GM23338 (cell line): ENCODE measurements around the gene SFXN5. TPM values are rescaled to one million over a fixed set of nuclear protein-coding genes. Genes with fewer than 3 reads are reported as not detected.

Source experiments
- ATAC-seq: fragments of 200-7000 bp; cut with Tn5 transposase; 3 replicates; pipeline ENCODE4 v1.9.1; 2020
- DNase-seq: peaks from one replicate; pipeline ENCODE4 v3.0.0-alpha.2; 2015; ENCODE audit warnings: low spot score
- H2AFZ ChIP-seq: fragments of 200-600 bp; sonication (generic); 2 replicates; pipeline ENCODE4 v1.8.0; 2016; ENCODE audit warnings: antibody characterized with exemption, mild to moderate bottlenecking, moderate library complexity
- H3F3A ChIP-seq: fragments of 200-600 bp; sonication (generic); replicated peaks from 2 replicates; pipeline ENCODE4 v1.8.0; 2017; ENCODE audit warnings: antibody characterized with exemption, mixed run types, low read depth
- H3K27ac ChIP-seq: fragments of 200-600 bp; sonication (generic); 2 replicates; pipeline ENCODE4 v1.6.1; 2016; ENCODE audit warnings: low read depth
- H3K27me3 ChIP-seq: fragments of 200-600 bp; sonication (generic); 2 replicates; pipeline ENCODE4 v1.8.0; 2016; ENCODE audit warnings: mild to moderate bottlenecking, mixed run types, moderate library complexity; ENCODE audit not compliant: insufficient read depth
- H3K36me3 ChIP-seq: fragments of 200-600 bp; sonication (generic); 2 replicates; pipeline ENCODE4 v1.8.0; 2016; ENCODE audit warnings: mild to moderate bottlenecking; ENCODE audit not compliant: insufficient read depth
- H3K4me1 ChIP-seq: fragments of 200-600 bp; sonication (generic); 2 replicates; pipeline ENCODE4 v1.8.0; 2016; ENCODE audit warnings: mild to moderate bottlenecking, moderate library complexity; ENCODE audit not compliant: insufficient read depth
- H3K4me2 ChIP-seq: fragments of 200-600 bp; sonication (generic); 2 replicates; pipeline ENCODE4 v1.7.1; 2017; ENCODE audit warnings: mixed run types
- H3K4me3 ChIP-seq: fragments of 200-600 bp; sonication (generic); 2 replicates; pipeline ENCODE4 v1.6.1; 2016; ENCODE audit warnings: mixed run types
- H3K79me2 ChIP-seq: fragments of 200-600 bp; sonication (generic); replicated peaks from 2 replicates; pipeline ENCODE4 v1.8.0; 2017; ENCODE audit warnings: mild to moderate bottlenecking; ENCODE audit not compliant: insufficient read depth
- H3K9me2 ChIP-seq: fragments of 200-600 bp; sonication (generic); 2 replicates; pipeline ENCODE4 v1.8.0; 2017; ENCODE audit not compliant: insufficient read depth
- H4K20me1 ChIP-seq: fragments of 200-600 bp; sonication (generic); replicated peaks from 2 replicates; pipeline ENCODE4 v1.8.0; 2017; ENCODE audit warnings: mild to moderate bottlenecking; ENCODE audit not compliant: insufficient read depth
- H3K27ac Mint-ChIP-seq: 2 replicates; pipeline ENCODE4 v1.8.0; 2020; ENCODE audit warnings: inconsistent platforms, mild to moderate bottlenecking, moderate library complexity, mixed read lengths
- H3K27me3 Mint-ChIP-seq: 3 replicates; pipeline ENCODE4 v1.8.0; 2022; ENCODE audit warnings: low read depth, mild to moderate bottlenecking, moderate library complexity, mixed read lengths, inconsistent platforms; ENCODE audit not compliant: insufficient read depth, poor library complexity
- H3K36me3 Mint-ChIP-seq: 3 replicates; pipeline ENCODE4 v1.8.0; 2021; ENCODE audit warnings: low read depth, mild to moderate bottlenecking, inconsistent platforms, moderate library complexity, mixed read lengths
- H3K4me1 Mint-ChIP-seq: 3 replicates; pipeline ENCODE4 v1.8.0; 2020; ENCODE audit warnings: mild to moderate bottlenecking, inconsistent platforms, mixed read lengths
- H3K4me3 Mint-ChIP-seq: 3 replicates; pipeline ENCODE4 v1.8.0; 2021; ENCODE audit warnings: moderate library complexity, mild to moderate bottlenecking, inconsistent platforms, mixed read lengths
- H3K9me3 Mint-ChIP-seq: 3 replicates; pipeline ENCODE4 v1.8.0; 2020; ENCODE audit warnings: moderate library complexity, mild to moderate bottlenecking, inconsistent platforms, mixed read lengths
- NANOG ChIP-seq: IDR thresholded peaks from 2 replicates; pipeline ENCODE4 v1.6.1; 2016; ENCODE audit warnings: antibody characterized with exemption, borderline replicate concordance
- polyA plus RNA-seq: library from polyadenylated mRNA; unstranded; fragments of >200 nt; fragmentation: Nextera tagmentation; extraction: Ambion mirVana; gene quantifications from 2 replicates; pipeline ENCODE4 v1.2.1, GENCODE V29; 2016
- total RNA-seq: library from RNA; depleted of rRNA; stranded (reverse); fragments of >200 nt; shearing (Covaris generic); gene quantifications from 2 replicates; pipeline ENCODE4 v1.2.3, GENCODE V29; 2014
- TF ChIP-seq, protein P1 (sequence below): IDR thresholded peaks from 2 replicates; pipeline ENCODE4 v1.6.1; 2016; ENCODE audit warnings: antibody characterized with exemption
- TF ChIP-seq, protein P2 (sequence below): fragments of 250-450 bp; sonication (Bioruptor Pico); IDR thresholded peaks from 2 replicates; pipeline ENCODE4 v1.5.0; 2020; ENCODE audit warnings: mild to moderate bottlenecking, moderate library complexity

Gene SFXN5
- total and polyA plus RNA-seq, 2 experiments from 2014 or later = 23.6 to 25.8 TPM

DNA sequence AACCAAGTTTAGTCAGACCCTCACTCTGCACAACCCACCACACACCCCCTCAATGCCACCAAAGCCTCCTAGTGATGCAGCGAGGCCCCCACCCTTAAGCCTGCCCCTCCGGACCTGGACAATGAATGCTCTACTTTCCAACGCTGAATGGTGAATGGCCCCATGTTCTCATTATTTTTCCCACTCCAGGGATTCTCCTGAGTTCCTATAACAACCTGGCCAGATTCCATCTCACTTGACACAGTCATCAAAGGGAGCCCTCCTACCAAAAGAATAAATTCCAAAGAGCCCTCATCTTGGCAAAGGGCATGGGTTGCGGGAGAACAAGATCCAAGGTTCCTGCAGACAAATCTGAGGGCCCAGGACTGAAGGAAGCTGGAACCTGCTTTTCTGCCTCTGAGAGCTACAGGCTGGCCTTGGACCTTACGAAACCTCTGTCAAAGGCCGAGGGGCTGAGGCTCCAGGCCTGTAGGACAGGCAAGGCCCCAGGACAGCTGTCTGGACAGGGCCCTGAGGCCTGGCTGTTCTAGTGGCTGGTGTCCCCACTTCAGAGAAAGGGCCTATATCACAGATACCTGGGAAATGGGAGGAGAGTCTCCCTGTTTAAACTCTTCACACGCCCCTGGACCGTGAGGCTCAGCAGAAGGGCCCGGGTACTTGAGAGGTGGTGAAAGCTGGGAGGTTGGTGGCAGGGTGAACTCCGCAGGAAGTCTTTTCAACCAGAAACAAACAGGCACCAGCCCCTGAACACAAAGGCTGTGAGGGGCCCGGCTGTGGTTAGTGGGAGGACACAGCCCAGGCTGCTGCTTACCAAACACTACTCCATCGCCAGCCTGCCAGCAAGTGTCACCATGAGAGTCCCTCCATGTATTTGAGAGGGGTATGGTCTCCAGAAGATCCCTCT is 27.3 kb downstream of the SFXN5 start:
- no peaks in the 10 kb centered on the region; the same call in 2 of the 3 replicates for H3K36me3 Mint-ChIP-seq
- Histone ChIP-seq H3K36me3 (no peaks in the 10 kb centered on the region), H3K4me2 (no peak overlapping the region), H3K9me2 (no peaks in the 10 kb centered on the region), H3K27me3 (no peaks in the 10 kb centered on the region), H3K27ac (peak overlapping the region; percentile 39; the same call in 1 of the 2 replicates), H3F3A (no peaks in the 10 kb centered on the region), H4K20me1 (no peaks in the 10 kb centered on the region; the same call in 1 of the 2 replicates), H3K79me2 (0 out of 2 replicates have a peak, but pooled peaks cover 4% of the 10 kb centered on the region), H2AFZ (no peak overlapping the region), H3K4me1 (no peaks in the 10 kb centered on the region), H3K4me3 (no peak overlapping the region)
- ATAC-seq (peak; percentile 73), DNase-seq (no peak)
- H3K27ac Mint-ChIP-seq = peak overlapping the region; percentile 30
- H3K4me3 Mint-ChIP-seq = no peak overlapping the region
- peaks cover 5% of the 10 kb centered on the region; the same call in 2 of the 3 replicates for H3K4me1 Mint-ChIP-seq
- TF ChIP-seq, protein P1, sequence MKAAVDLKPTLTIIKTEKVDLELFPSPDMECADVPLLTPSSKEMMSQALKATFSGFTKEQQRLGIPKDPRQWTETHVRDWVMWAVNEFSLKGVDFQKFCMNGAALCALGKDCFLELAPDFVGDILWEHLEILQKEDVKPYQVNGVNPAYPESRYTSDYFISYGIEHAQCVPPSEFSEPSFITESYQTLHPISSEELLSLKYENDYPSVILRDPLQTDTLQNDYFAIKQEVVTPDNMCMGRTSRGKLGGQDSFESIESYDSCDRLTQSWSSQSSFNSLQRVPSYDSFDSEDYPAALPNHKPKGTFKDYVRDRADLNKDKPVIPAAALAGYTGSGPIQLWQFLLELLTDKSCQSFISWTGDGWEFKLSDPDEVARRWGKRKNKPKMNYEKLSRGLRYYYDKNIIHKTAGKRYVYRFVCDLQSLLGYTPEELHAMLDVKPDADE = no peak
- TF ChIP-seq NANOG = no peak
- TF ChIP-seq, protein P2, sequence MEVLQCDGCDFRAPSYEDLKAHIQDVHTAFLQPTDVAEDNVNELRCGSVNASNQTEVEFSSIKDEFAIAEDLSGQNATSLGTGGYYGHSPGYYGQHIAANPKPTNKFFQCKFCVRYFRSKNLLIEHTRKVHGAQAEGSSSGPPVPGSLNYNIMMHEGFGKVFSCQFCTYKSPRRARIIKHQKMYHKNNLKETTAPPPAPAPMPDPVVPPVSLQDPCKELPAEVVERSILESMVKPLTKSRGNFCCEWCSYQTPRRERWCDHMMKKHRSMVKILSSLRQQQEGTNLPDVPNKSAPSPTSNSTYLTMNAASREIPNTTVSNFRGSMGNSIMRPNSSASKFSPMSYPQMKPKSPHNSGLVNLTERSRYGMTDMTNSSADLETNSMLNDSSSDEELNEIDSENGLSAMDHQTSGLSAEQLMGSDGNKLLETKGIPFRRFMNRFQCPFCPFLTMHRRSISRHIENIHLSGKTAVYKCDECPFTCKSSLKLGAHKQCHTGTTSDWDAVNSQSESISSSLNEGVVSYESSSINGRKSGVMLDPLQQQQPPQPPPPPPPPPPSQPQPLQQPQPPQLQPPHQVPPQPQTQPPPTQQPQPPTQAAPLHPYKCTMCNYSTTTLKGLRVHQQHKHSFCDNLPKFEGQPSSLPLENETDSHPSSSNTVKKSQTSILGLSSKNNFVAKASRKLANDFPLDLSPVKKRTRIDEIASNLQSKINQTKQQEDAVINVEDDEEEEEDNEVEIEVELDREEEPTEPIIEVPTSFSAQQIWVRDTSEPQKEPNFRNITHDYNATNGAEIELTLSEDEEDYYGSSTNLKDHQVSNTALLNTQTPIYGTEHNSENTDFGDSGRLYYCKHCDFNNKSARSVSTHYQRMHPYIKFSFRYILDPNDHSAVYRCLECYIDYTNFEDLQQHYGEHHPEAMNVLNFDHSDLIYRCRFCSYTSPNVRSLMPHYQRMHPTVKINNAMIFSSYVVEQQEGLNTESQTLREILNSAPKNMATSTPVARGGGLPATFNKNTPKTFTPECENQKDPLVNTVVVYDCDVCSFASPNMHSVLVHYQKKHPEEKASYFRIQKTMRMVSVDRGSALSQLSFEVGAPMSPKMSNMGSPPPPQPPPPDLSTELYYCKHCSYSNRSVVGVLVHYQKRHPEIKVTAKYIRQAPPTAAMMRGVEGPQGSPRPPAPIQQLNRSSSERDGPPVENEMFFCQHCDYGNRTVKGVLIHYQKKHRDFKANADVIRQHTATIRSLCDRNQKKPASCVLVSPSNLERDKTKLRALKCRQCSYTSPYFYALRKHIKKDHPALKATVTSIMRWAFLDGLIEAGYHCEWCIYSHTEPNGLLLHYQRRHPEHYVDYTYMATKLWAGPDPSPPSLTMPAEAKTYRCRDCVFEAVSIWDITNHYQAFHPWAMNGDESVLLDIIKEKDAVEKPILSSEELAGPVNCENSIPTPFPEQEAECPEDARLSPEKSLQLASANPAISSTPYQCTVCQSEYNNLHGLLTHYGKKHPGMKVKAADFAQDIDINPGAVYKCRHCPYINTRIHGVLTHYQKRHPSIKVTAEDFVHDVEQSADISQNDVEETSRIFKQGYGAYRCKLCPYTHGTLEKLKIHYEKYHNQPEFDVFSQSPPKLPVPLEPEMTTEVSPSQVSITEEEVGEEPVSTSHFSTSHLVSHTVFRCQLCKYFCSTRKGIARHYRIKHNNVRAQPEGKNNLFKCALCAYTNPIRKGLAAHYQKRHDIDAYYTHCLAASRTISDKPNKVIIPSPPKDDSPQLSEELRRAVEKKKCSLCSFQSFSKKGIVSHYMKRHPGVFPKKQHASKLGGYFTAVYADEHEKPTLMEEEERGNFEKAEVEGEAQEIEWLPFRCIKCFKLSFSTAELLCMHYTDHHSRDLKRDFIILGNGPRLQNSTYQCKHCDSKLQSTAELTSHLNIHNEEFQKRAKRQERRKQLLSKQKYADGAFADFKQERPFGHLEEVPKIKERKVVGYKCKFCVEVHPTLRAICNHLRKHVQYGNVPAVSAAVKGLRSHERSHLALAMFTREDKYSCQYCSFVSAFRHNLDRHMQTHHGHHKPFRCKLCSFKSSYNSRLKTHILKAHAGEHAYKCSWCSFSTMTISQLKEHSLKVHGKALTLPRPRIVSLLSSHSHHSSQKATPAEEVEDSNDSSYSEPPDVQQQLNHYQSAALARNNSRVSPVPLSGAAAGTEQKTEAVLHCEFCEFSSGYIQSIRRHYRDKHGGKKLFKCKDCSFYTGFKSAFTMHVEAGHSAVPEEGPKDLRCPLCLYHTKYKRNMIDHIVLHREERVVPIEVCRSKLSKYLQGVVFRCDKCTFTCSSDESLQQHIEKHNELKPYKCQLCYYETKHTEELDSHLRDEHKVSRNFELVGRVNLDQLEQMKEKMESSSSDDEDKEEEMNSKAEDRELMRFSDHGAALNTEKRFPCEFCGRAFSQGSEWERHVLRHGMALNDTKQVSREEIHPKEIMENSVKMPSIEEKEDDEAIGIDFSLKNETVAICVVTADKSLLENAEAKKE (CRISPR knock-in tag) = no peak
- no peaks in the 10 kb centered on the region for H3K9me3 Mint-ChIP-seq
- peaks cover 2% of the 10 kb centered on the region for H3K27me3 Mint-ChIP-seq
